K562 (cell line): ENCODE data around the gene KDM2B. TPM values are rescaled to one million over a fixed set of nuclear protein-coding genes. Genes with fewer than 3 reads are reported as not detected.

Experiments
- FOXO4 ChIP-seq: fragments of 450-650 bp; formaldehyde crosslinking; IDR thresholded peaks from 2 replicates; pipeline ENCODE4 v1.4.0; 2020; ENCODE audit warnings: mild to moderate bottlenecking, moderate library complexity
- NBN ChIP-seq: fragments of 450-650 bp; IDR thresholded peaks from 2 replicates; pipeline ENCODE4 v1.6.1; 2016; ENCODE audit warnings: low read depth, mild to moderate bottlenecking
- NFE2L1 ChIP-seq: fragments of 450-650 bp; IDR thresholded peaks from 2 replicates; pipeline ENCODE4 v1.6.1; 2016; ENCODE audit warnings: missing genetic modification characterization, low read depth, mild to moderate bottlenecking, missing compliant biosample characterization, moderate library complexity, borderline replicate concordance
- PHF20 ChIP-seq: fragments of 450-650 bp; IDR thresholded peaks from 2 replicates; pipeline ENCODE4 v1.6.1; 2018; ENCODE audit not compliant: partially characterized antibody
- RBM25 ChIP-seq: fragments of 200-400 bp; formaldehyde crosslinking; IDR thresholded peaks from 2 replicates; pipeline ENCODE4 v1.6.1; 2018; ENCODE audit warnings: low read length, low read depth, moderate library complexity; ENCODE audit not compliant: severe bottlenecking
- SIX5 ChIP-seq, 2 experiments: IDR thresholded peaks; 2 replicates each; pipeline ENCODE4 v1.6.1; 2011; ENCODE audit warnings: low read length in 2 of 2, borderline replicate concordance in 1 of 2, low read depth in 1 of 2, mild to moderate bottlenecking in 1 of 2, moderate library complexity in 1 of 2; ENCODE audit not compliant: insufficient read depth in 1 of 2
- TAF9B ChIP-seq: fragments of 450-650 bp; IDR thresholded peaks from 2 replicates; pipeline ENCODE4 v1.6.1; 2018; ENCODE audit warnings: mild to moderate bottlenecking; ENCODE audit not compliant: partially characterized antibody
- TSC22D4 ChIP-seq: fragments of 450-650 bp; IDR thresholded peaks from 2 replicates; pipeline ENCODE4 v1.6.1; 2016; ENCODE audit warnings: missing genetic modification characterization, missing biosample characterization, control low read depth
- ZBTB1 ChIP-seq: sonication (generic); formaldehyde crosslinking; IDR thresholded peaks from 2 replicates; pipeline ENCODE4 v1.8.1; 2023; ENCODE audit warnings: missing genetic modification reagents, low read depth, mild to moderate bottlenecking, borderline replicate concordance
- ZBTB33 ChIP-seq: sonication (generic); formaldehyde crosslinking; IDR thresholded peaks from 2 replicates; pipeline ENCODE4 v1.8.1; 2023; ENCODE audit warnings: mild to moderate bottlenecking, missing genetic modification reagents
- ZNF449 ChIP-seq: fragments of 250-450 bp; sonication (Bioruptor Pico); IDR thresholded peaks from 2 replicates; pipeline ENCODE4 v1.8.0; 2022; ENCODE audit warnings: moderate library complexity, mild to moderate bottlenecking, inconsistent platforms
- ZNF57 ChIP-seq: fragments of 450-650 bp; formaldehyde crosslinking; IDR thresholded peaks from 2 replicates; pipeline ENCODE4 v1.4.0; 2020; ENCODE audit warnings: mild to moderate bottlenecking, moderate library complexity
- ZNF766 ChIP-seq: fragments of 200-800 bp; sonication (Bioruptor generic); conservative IDR thresholded peaks from 2 replicates; pipeline ENCODE4 v1.6.1; 2016; ENCODE audit warnings: missing genetic modification characterization, missing compliant biosample characterization
- polyA plus RNA-seq, 8 experiments: library from polyadenylated mRNA; depleted of rRNA in 4 of 8; stranded (reverse) in 5 of 8; unstranded in 3 of 8; fragments of >200 nt; fragmentation: Nextera tagmentation in 2 of 8; fragmentation: Illumina TruSeq in 1 of 8; extraction: Ambion mirVana in 2 of 8; extraction: Trizol in 1 of 8; gene quantifications; 2 replicates each; pipeline versions ENCODE4 v1.2.1 to v1.2.3, GENCODE V29; 2011 to 2014; ENCODE audit warnings: inconsistent platforms in 1 of 8, missing spikeins in 1 of 8
- total RNA-seq, 7 experiments: library from RNA; depleted of rRNA in 6 of 7; stranded (reverse); fragments of >200 nt in 6 of 7; fragmentation: Illumina TruSeq in 2 of 7; extraction: Trizol in 2 of 7; gene quantifications; 2 replicates each; pipeline versions ENCODE4 v1.2.1 to v1.2.3, GENCODE V29; 2011 to 2021; ENCODE audit warnings: low replicate concordance in 1 of 7
- TF ChIP-seq, protein P1 (sequence below): fragments of 250-450 bp; sonication (Bioruptor Pico); IDR thresholded peaks from 2 replicates; pipeline ENCODE4 v1.9.0; 2021; ENCODE audit warnings: mild to moderate bottlenecking, inconsistent platforms
- TF ChIP-seq, protein P2 (sequence below), 2 experiments: fragments of 450-650 bp in 1 of 2; sonication (generic) in 1 of 2; formaldehyde crosslinking in 1 of 2; IDR thresholded peaks in 1 of 2; conservative IDR thresholded peaks in 1 of 2; 2 replicates each; pipeline versions ENCODE4 v1.6.1 to v1.8.1; 2016 to 2023; ENCODE audit warnings: mild to moderate bottlenecking in 2 of 2, moderate library complexity in 2 of 2, inconsistent platforms in 1 of 2, missing genetic modification reagents in 1 of 2
- TF ChIP-seq, protein P3 (sequence below), 2 experiments: fragments of 250-450 bp in 1 of 2; fragments of 450-650 bp in 1 of 2; sonication (Bioruptor Pico) in 1 of 2; IDR thresholded peaks; 2 replicates each; pipeline versions ENCODE4 v1.6.1 to v1.8.0; 2016 to 2021; ENCODE audit warnings: mild to moderate bottlenecking in 2 of 2, moderate library complexity in 2 of 2, missing compliant biosample characterization in 1 of 2, missing genetic modification characterization in 1 of 2

KDM2B gene
- total and polyA plus RNA-seq, 9 of the 15 experiments (the other 6 are each of a cell fraction or from before 2014, with no cell fraction given): 7.4 to 50.5 (median 22.5) TPM

- no peak for TF ChIP-seq NFE2L1
- TF ChIP-seq RBM25: no peak
- TF ChIP-seq ZNF766 (CRISPR knock-in tag): peak; percentile 84
- no peak for TF ChIP-seq PHF20
- no peak for TF ChIP-seq TSC22D4
- TF ChIP-seq, protein P1, sequence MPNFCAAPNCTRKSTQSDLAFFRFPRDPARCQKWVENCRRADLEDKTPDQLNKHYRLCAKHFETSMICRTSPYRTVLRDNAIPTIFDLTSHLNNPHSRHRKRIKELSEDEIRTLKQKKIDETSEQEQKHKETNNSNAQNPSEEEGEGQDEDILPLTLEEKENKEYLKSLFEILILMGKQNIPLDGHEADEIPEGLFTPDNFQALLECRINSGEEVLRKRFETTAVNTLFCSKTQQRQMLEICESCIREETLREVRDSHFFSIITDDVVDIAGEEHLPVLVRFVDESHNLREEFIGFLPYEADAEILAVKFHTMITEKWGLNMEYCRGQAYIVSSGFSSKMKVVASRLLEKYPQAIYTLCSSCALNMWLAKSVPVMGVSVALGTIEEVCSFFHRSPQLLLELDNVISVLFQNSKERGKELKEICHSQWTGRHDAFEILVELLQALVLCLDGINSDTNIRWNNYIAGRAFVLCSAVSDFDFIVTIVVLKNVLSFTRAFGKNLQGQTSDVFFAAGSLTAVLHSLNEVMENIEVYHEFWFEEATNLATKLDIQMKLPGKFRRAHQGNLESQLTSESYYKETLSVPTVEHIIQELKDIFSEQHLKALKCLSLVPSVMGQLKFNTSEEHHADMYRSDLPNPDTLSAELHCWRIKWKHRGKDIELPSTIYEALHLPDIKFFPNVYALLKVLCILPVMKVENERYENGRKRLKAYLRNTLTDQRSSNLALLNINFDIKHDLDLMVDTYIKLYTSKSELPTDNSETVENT (CRISPR knock-in tag): no peak
- TF ChIP-seq ZNF57 (CRISPR knock-in tag): no peak
- no peak for TF ChIP-seq FOXO4
- peak; percentile 46 for TF ChIP-seq TAF9B
- TF ChIP-seq SIX5 (IDR thresholded peaks at IDR 0.05; ENCODE audit: borderline replicate concordance in 1 of 2, insufficient read depth in 1 of 2, low read depth in 1 of 2, low read length in 2 of 2): no peak
- TF ChIP-seq, protein P2, sequence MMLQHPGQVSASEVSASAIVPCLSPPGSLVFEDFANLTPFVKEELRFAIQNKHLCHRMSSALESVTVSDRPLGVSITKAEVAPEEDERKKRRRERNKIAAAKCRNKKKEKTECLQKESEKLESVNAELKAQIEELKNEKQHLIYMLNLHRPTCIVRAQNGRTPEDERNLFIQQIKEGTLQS (IDR thresholded peaks at IDR 0.05): no peak
- TF ChIP-seq, protein P2 (CRISPR knock-in tag; conservative IDR thresholded peaks at IDR 0.05): no peak
- no peak for TF ChIP-seq ZBTB1 (CRISPR knock-in tag)
- TF ChIP-seq ZBTB33 (CRISPR knock-in tag): no peak
- peak; percentile 42; the same call in 1 of the 2 replicates for TF ChIP-seq NBN
- no peak for TF ChIP-seq ZNF449 (CRISPR knock-in tag)
- TF ChIP-seq, protein P3, sequence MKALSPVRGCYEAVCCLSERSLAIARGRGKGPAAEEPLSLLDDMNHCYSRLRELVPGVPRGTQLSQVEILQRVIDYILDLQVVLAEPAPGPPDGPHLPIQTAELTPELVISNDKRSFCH (CRISPR knock-in tag; IDR thresholded peaks at IDR 0.05): no peak
- TF ChIP-seq, protein P3 (tag; IDR thresholded peaks at IDR 0.05): no peak
These were observed 598 bp downstream of the KDM2B start (continued) for GRCh38 chr12:121579981-121580868.
